ENCODE data around the gene SLC6A3.
"Not testable (repeated sequence)": the region's sequence is repeated elsewhere in the genome, so short reads cannot be mapped to it uniquely, and the experiment has no call there.

SLC6A3 gene

GRCh38 chr5:1387059-1387755, 58.0 kb downstream of the SLC6A3 start:
- no peak for DNase-seq (ENCODE audit: low spot score)

GRCh38 chr5:1386274-1386717, 58.9 kb downstream of the SLC6A3 start:
- DNase-seq (ENCODE audit: low spot score), result peak; percentile 52

DNA sequence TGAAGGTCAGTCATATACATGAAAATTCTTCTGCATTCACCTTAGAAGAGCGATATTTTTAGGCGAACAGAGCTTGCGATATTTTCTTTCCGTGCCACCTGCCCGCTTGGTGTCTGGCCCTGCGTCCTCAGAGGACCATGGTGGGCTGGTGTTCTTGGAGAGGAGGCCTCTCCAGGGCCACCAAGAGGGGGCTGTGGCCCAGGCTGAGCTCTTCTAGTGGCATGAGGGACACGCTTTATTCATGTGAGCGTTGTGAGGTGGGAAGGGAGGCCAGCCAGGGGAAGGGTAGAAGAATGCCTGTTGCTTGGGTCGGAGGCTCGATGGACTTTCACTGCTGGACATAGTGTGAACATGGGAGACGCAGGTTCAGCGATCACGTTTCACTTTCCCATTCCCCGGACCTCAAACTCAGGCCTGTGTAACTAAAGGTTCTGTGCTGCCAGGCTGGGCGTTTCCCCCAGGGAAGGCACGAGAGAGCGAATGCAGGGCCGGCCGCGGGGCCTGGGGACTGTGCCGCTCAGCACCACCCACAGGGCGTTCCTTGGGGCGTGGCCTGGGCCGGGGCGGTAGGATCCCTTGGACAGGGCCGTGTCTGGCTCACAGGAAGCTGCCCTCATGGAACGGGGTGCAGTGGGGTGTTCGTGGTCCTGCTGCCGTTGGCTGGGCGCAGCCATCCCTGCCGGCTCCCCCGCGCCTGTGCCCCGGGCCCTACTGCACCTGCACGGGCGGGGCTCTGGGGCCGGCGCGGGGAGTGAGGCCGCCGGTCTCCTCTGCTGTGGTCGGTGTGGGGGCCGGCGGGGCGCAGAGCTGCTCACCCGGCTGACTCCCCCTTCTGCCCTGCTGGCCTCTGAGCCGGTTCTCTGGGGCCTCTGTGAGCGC, 59.6 kb downstream of the SLC6A3 start:
- DNase-seq (ENCODE audit: low spot score), result peak; percentile 81

- DNase-seq (ENCODE audit: low spot score), result no peak
Observed at GRCh38 chr5:1384521-1384920, 60.7 kb downstream of the SLC6A3 start.

- no peak for DNase-seq (ENCODE audit: low spot score)
Observed at GRCh38 chr5:1383886-1384401, 61.3 kb downstream of the SLC6A3 start.

GRCh38 chr5:1383344-1383743, 61.9 kb downstream of the SLC6A3 start:
- DNase-seq (ENCODE audit: low spot score), result no peak

DNA sequence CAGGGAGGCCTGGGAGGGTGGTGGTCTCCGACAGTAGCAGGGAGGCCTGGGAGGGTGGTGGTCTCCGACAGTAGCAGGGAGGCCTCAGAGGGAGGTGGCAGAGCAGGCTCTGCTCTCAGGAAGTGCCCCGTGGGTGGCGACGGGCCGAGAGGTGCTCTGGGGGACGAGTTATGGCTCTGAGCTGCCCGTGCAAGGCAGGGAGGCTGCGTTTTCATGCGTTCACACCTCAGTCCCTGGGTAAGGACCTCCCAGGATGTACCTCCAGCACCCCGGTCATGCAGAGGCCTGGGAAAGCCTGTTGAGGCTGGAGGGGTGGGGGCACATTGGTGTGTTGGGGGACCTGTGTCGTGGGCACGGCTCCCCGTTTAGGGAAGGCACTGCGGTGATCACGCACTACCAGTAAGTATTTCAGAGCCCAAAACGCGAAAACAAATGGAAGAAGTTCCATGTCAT, 63.0 kb downstream of the SLC6A3 start:
- DNase-seq (ENCODE audit: low spot score), result no peak

DNA sequence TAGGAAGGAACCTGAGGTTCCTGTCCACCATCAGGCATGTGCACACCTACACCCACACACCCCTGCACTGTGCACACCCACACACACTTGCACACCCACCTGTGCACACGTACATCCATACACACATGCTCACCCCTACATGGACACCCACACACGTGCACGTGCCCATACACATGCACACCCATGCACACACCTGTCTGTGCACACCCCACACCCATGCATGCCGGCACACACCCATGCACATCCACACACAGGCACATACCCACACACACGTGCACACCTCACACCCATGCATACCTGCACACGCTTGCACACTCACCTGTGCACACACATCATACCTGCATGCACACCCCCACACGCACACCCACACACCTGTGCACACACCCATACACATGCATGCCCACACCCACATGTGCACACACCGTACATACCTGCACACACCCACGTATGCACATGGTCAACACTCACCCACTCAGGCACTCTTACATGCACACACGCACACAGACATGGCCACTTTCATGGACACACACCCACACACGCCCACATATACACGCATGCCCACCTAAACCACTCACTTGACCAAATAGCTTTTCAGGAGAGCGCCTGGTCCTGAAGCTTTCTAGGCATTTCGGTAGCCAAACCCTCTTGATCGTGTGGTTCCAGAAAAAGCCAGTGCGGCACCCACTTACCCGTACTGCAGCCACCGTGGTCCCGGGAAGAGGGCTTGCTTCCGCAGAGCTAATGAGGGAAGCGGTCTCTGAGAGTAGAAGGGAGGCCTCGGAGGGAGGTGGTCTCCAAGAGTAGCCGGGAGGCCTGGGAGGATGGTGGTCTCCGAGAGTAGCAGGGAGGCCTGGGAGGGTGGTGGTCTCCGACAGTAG, 63.6 kb downstream of the SLC6A3 start:
- DNase-seq (ENCODE audit: low spot score), result no peak

- no peak for DNase-seq (ENCODE audit: low spot score)
Observed at GRCh38 chr5:1380910-1381309, 64.3 kb downstream of the SLC6A3 start.

DNA sequence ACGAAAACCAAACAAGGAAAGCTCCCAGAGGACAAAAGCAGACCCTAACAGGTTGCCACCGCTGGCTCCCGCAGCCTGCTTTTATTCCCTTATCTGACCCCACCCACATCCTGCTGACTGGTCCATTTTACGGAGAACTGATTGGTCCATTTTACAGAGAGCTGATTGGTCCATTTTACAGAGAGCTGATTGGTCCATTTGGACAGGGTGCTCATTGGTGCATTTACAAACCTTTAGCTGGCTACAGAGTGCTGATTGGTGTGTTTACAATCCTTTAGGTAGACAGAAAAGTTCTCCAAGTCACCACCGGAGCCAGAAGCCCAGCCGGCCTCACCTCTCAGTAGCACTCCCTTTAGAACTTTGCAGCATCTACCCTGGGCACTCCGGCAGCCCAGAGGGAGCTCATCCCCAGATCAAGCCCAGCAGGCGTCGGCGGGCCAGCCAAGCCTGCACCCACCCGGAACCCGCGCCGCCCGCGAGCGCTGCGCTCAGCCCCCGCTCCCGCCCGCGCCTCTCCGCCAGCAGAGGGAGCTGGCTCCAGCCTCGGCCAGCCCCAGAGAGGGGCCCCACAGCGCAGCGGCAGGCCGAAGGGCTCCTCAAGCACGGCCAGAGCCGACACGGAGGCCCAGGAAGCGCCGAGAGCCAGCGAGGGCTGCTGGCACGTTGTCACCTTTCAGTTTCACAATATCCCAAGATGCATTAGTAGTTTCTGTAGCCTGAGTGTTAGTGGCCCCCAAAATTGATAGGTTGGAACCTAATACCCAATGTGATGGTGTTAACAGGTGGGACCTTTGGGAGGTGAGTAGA, 65.0 kb downstream of the SLC6A3 start:
- peak; percentile 44 for DNase-seq (ENCODE audit: low spot score)

DNA sequence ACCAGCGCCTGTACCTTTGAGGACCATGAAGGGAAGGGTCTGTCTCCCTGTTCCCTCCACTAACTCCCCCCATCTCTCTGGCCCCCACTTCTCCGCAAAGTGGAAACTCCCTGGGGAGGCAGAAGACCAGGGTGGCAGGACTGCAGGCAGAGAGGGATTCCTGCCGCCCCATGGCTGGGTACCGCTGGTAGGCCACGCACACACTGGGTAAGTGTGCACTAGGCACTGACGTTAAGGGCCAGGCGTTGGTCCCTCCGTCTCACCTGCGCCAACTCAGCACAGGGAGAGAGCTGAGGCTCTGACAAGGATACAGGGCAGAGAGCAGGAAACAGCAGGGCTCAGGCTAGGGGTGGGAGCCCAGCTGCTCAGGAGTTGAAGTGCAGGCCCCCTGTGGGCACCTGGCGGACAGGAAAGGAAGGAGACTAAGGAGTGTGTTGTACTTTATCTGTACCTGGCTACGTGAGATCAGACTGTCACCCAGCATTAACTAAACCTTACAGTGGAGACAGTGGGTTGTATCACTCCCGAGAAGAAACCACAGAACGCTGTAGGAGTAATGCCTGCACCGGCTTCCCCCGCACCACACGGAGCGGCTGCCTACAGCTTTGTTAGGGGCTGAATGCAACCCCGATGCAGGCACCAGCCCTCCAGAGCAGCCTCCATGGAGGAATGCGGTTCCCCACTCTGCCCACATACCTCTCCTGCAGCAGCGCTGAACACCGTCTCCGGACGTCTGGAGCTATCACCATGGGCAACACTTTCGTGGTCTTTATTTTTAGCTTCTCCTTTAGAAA, 66.2 kb downstream of the SLC6A3 start:
- DNase-seq (ENCODE audit: low spot score), result no peak

GRCh38 chr5:1378096-1378495, 67.1 kb downstream of the SLC6A3 start:
- no peak for DNase-seq (ENCODE audit: low spot score)

DNA sequence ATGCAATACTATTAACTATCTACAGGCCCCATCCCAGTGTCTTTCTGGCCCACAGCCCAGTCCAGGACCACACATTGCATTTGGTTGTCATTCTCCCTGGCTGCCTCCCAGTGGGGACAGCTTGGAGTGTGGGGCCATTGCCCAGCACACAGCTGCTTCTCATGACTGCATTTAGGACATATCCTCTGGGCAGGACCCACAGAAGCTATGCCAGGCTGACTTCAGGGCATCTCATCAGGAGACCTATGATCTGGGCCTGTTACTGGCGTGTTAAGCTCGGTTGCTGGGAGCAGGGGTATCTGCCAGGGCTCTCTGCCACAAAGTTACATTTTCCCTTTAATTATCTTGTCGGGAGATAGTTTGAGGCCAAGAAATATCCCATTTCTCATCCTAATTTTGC, 68.3 kb downstream of the SLC6A3 start:
- DNase-seq (ENCODE audit: low spot score), result no peak

DNA sequence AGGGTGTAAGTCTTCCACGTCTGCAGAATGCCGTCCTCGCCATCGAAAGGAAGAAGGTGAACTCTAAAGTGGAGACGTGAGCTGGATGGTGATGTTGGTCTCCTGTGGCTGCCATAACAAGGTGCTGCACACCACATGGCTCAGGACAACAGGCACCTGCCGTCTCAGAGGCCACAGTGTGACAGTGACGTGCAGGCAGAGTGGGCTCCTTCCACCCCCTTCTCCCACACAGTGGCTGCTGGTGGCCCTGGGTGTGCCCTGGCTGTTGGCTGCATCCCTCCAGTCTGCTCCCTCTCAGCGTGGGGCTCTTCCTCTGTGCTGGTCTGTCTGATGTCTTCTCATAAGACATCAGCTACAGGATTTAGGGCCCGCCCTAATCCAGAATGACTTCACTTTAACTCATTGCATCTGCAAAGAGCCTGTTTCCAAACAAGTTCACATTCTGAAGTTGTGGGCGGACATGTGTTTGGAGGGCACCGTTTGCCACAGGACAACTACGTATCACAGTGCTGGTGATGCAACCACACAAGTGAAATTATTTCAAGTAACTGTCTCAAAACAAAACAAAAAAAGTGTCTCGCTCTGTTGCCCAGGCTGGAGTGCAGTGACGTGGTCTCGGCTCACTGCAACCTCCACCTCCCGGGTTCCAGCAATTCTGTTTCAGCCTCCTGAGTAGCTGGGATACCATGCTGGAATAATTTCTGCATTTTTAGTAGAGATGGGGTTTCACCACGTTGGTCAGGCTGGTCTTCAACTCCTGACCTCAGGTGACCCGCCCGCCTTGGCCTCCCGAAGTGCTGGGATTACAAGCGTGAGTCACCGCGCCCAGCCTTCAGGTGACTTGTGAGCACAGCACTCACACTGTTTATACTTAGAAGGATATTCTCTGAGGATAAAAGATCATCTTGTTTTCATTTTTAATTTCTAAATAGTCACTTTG, 69.1 kb downstream of the SLC6A3 start:
- DNase-seq (ENCODE audit: low spot score), result no peak

GRCh38 chr5:1374679-1375055, 70.6 kb downstream of the SLC6A3 start:
- no peak for DNase-seq (ENCODE audit: low spot score)

DNA sequence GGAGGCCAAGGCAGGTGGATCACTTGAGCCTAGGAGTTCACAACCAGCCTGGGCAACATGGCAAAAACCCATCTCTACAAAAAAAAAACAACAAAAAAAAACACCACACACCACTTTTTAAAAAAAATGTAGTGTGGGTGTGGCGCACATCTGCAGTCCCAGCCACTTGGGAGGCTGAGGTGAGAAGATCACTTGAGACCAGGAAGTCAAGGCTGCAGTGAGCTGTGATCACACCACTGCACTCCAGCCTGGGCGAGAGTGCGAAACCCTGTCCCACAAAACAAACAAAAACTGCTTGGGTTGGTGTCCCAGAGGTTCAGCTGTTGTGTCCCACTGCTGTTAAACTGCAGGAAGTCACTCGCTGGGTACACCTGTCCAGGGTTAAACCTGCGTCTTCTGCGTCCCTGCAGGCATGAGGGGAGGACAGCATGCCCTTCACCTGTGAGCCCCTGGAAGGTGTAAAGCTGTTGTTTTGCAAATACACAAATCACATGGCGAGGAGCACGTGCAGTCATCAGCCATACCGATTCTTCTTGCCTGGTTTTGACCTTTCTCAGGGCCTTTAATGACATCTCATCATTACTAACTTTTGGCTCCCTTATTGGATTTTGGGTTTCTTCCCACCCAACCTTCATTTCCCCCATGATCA, 71.1 kb downstream of the SLC6A3 start:
- DNase-seq (ENCODE audit: low spot score), result no peak

GRCh38 chr5:1371972-1372342, 73.3 kb downstream of the SLC6A3 start:
- DNase-seq (ENCODE audit: low spot score), result not testable (repeated sequence)

GRCh38 chr5:1371218-1371971, 73.8 kb downstream of the SLC6A3 start:
- DNase-seq (ENCODE audit: low spot score), result no peak
